H9 (cell line): ENCODE measurements around the gene PPP1R26. TPM values are rescaled to one million over a fixed set of nuclear protein-coding genes. Genes with fewer than 3 reads are reported as not detected.

Source experiments
- DNase-seq: peaks from one replicate; pipeline ENCODE4 v3.0.0-alpha.2; 2017
- H2AFZ ChIP-seq: one replicate; pipeline ENCODE4 v1.6.1; 2013; ENCODE audit warnings: mild to moderate bottlenecking, low read length, control low read depth, moderate library complexity
- H2AK5ac ChIP-seq: 2 replicates; pipeline ENCODE4 v1.6.1; 2013; ENCODE audit warnings: low read length, control low read depth, mixed read lengths; ENCODE audit not compliant: insufficient read length
- H2BK120ac ChIP-seq: one replicate; pipeline ENCODE4 v1.6.1; 2013; ENCODE audit warnings: low read depth, mild to moderate bottlenecking, low read length, control low read depth, inconsistent platforms; ENCODE audit not compliant: poor library complexity, severe bottlenecking
- H2BK12ac ChIP-seq: 2 replicates; pipeline ENCODE4 v1.6.1; 2013; ENCODE audit warnings: low read length, control low read depth, mixed read lengths, low read depth; ENCODE audit not compliant: insufficient read length
- H2BK15ac ChIP-seq: 2 replicates; pipeline ENCODE4 v1.6.1; 2013; ENCODE audit warnings: low read depth, low read length, control low read depth
- H2BK20ac ChIP-seq: one replicate; pipeline ENCODE4 v1.6.1; 2013; ENCODE audit warnings: low read depth, mild to moderate bottlenecking, low read length, control low read depth, inconsistent platforms; ENCODE audit not compliant: poor library complexity, severe bottlenecking
- H2BK5ac ChIP-seq: 2 replicates; pipeline ENCODE4 v1.6.1; 2013; ENCODE audit warnings: low read length, control low read depth, mixed read lengths; ENCODE audit not compliant: insufficient read length
- H3K14ac ChIP-seq: 2 replicates; pipeline ENCODE4 v1.6.1; 2013; ENCODE audit warnings: low read length, control low read depth; ENCODE audit not compliant: insufficient read depth
- H3K18ac ChIP-seq: 2 replicates; pipeline ENCODE4 v1.6.1; 2013; ENCODE audit warnings: low read depth, mild to moderate bottlenecking, mixed read lengths, low read length, control low read depth; ENCODE audit not compliant: insufficient read length
- H3K23ac ChIP-seq: 2 replicates; pipeline ENCODE4 v1.6.1; 2013; ENCODE audit warnings: low read length, control low read depth, mixed read lengths, low read depth; ENCODE audit not compliant: insufficient read length
- H3K23me2 ChIP-seq: 2 replicates; pipeline ENCODE4 v1.6.1; 2013; ENCODE audit warnings: low read depth, mild to moderate bottlenecking, mixed read lengths, low read length, control low read depth; ENCODE audit not compliant: insufficient read length, poor library complexity, severe bottlenecking
- H3K27ac ChIP-seq: 2 replicates; pipeline ENCODE4 v1.5.1; 2013; ENCODE audit warnings: low read length, control low read depth, mixed read lengths, low read depth; ENCODE audit not compliant: insufficient read length
- H3K27me3 ChIP-seq: 2 replicates; pipeline ENCODE4 v1.6.1; 2013; ENCODE audit warnings: low read length, control low read depth, inconsistent platforms; ENCODE audit not compliant: insufficient read depth
- H3K4ac ChIP-seq: 2 replicates; pipeline ENCODE4 v1.6.1; 2013; ENCODE audit warnings: low read depth, mild to moderate bottlenecking, control low read depth, inconsistent platforms, low read length, moderate library complexity
- H3K4me1 ChIP-seq: 2 replicates; pipeline ENCODE4 v1.6.1; 2013; ENCODE audit warnings: low read length, control low read depth, inconsistent platforms; ENCODE audit not compliant: insufficient read depth
- H3K4me2 ChIP-seq: 2 replicates; pipeline ENCODE4 v1.6.1; 2013; ENCODE audit warnings: low read length, control low read depth, mixed read lengths; ENCODE audit not compliant: insufficient read length, insufficient read depth
- H3K56ac ChIP-seq: 2 replicates; pipeline ENCODE4 v1.6.1; 2013; ENCODE audit warnings: low read depth, mild to moderate bottlenecking, mixed read lengths, low read length, control low read depth; ENCODE audit not compliant: insufficient read length
- H3K79me1 ChIP-seq: 2 replicates; pipeline ENCODE4 v1.6.1; 2013; ENCODE audit warnings: low read depth, mild to moderate bottlenecking, moderate library complexity, low read length, control low read depth, inconsistent platforms; ENCODE audit not compliant: insufficient read depth, poor library complexity, severe bottlenecking
- H3K79me2 ChIP-seq: 2 replicates; pipeline ENCODE4 v1.6.1; 2013; ENCODE audit warnings: low read length, control low read depth, inconsistent platforms; ENCODE audit not compliant: insufficient read depth
- H3K9ac ChIP-seq: 2 replicates; pipeline ENCODE4 v1.6.1; 2013; ENCODE audit warnings: low read length, control low read depth, mixed read lengths; ENCODE audit not compliant: insufficient read length; ENCODE audit errors: extremely low read depth
- H3K9me3 ChIP-seq: one replicate; pipeline ENCODE4 v1.6.1; 2013; ENCODE audit warnings: low read depth, low read length, inconsistent platforms; ENCODE audit not compliant: control insufficient read depth
- H3T11ph ChIP-seq: one replicate; pipeline ENCODE4 v1.6.1; 2013; ENCODE audit warnings: mild to moderate bottlenecking, low read length, control low read depth, inconsistent platforms
- H4K20me1 ChIP-seq: one replicate; pipeline ENCODE4 v1.6.1; 2013; ENCODE audit not compliant: control insufficient read depth, insufficient read length, insufficient read depth
- H4K5ac ChIP-seq: 2 replicates; pipeline ENCODE4 v1.6.1; 2013; ENCODE audit warnings: low read depth, mild to moderate bottlenecking, mixed read lengths, low read length, control low read depth; ENCODE audit not compliant: insufficient read length
- H4K8ac ChIP-seq: replicated peaks from 2 replicates; pipeline ENCODE4 v1.6.1; 2013; ENCODE audit warnings: low read length, control low read depth, mixed read lengths, low read depth; ENCODE audit not compliant: insufficient read length
- H4K91ac ChIP-seq: 2 replicates; pipeline ENCODE4 v1.6.1; 2013; ENCODE audit warnings: low read depth, mild to moderate bottlenecking, moderate library complexity, mixed read lengths, low read length, control low read depth; ENCODE audit not compliant: insufficient read length
- H3K27ac Mint-ChIP-seq, 3 experiments: 2 replicates in 2 of 3; 3 replicates in 1 of 3; pipeline ENCODE4 v1.8.0; 2020 to 2021; ENCODE audit warnings: mixed read lengths in 3 of 3, mild to moderate bottlenecking in 1 of 3, moderate library complexity in 1 of 3
- H3K27me3 Mint-ChIP-seq: 2 replicates; pipeline ENCODE4 v1.8.0; 2021; ENCODE audit warnings: low read depth, mild to moderate bottlenecking, moderate library complexity, mixed read lengths
- H3K36me3 Mint-ChIP-seq, 3 experiments: 2 replicates in 2 of 3; 3 replicates in 1 of 3; pipeline ENCODE4 v1.8.0; 2020 to 2021; ENCODE audit warnings: low read depth in 3 of 3, mixed read lengths in 3 of 3; ENCODE audit not compliant: insufficient read depth in 1 of 3
- H3K4me1 Mint-ChIP-seq, 2 experiments: 2 replicates each; pipeline ENCODE4 v1.8.0; 2020; ENCODE audit warnings: mixed read lengths in 2 of 2
- H3K4me3 Mint-ChIP-seq, 2 experiments: 2 replicates in 1 of 2; 3 replicates in 1 of 2; pipeline ENCODE4 v1.8.0; 2020 to 2021; ENCODE audit warnings: mild to moderate bottlenecking in 2 of 2, mixed read lengths in 2 of 2, moderate library complexity in 1 of 2
- H3K9me3 Mint-ChIP-seq, 2 experiments: 2 replicates in 1 of 2; 3 replicates in 1 of 2; pipeline ENCODE4 v1.8.0; 2020; ENCODE audit warnings: mild to moderate bottlenecking in 2 of 2, mixed read lengths in 2 of 2, moderate library complexity in 1 of 2
- CTCF ChIP-seq: fragments of 200-600 bp; sonication (generic); conservative IDR thresholded peaks from 3 replicates; pipeline ENCODE4 v1.8.0; 2021; ENCODE audit warnings: antibody characterized with exemption, mild to moderate bottlenecking
- WGBS: extraction: QIAGEN DNeasy Blood & Tissue Kit; methylation state at CpG from one replicate; pipeline ENCODE4 v1.1.7; 2013; ENCODE audit warnings: missing lambda C conversion rate, low lambda C conversion rate, mixed read lengths; ENCODE audit not compliant: insufficient read length; ENCODE audit errors: extremely low coverage; 5-methylcytosine and 5-hydroxymethylcytosine counted together
- total RNA-seq: library from RNA; stranded (reverse); gene quantifications from 2 replicates; pipeline ENCODE4 v1.2.1, GENCODE V29; 2021

Gene PPP1R26
- total RNA-seq, 1 experiment from 2014 or later: 38.0 TPM

- peaks cover 2 to 8% of the 10 kb centered on the region in 2 experiments; a peak in 1 of 4 replicates for H3K4me1 Mint-ChIP-seq
- no peaks in the 10 kb centered on the region for H3K79me2 ChIP-seq
- peak overlapping the region in 1 of 3 experiments; percentile 74; a peak in 2 of 7 replicates for H3K27ac Mint-ChIP-seq
- H2BK15ac ChIP-seq: no peak overlapping the region; the same call in 1 of the 2 replicates
- no peak overlapping the region for H4K91ac ChIP-seq
- no peaks in the 10 kb centered on the region for H3K27me3 ChIP-seq
- H3K23me2 ChIP-seq: no peaks in the 10 kb centered on the region
- no peak overlapping the region for H3K18ac ChIP-seq
- no peak overlapping the region for H3K4me2 ChIP-seq
- H3K56ac ChIP-seq: no peak overlapping the region
- H3K4me3 Mint-ChIP-seq: no peak overlapping the region
- H3K4me1 ChIP-seq: 0 out of 2 replicates have a peak, but pooled peaks cover 2% of the 10 kb centered on the region
- no peaks in the 10 kb centered on the region for H4K20me1 ChIP-seq
- no peak overlapping the region for H3K14ac ChIP-seq
- no peak overlapping the region for H3K4ac ChIP-seq
- H3K9me3 ChIP-seq: no peaks in the 10 kb centered on the region
- no peak overlapping the region for H2BK5ac ChIP-seq
- no peak overlapping the region for H3K9ac ChIP-seq
- WGBS: no CpG with 5 or more reads among the region's 23 CpGs
- H3K23ac ChIP-seq: no peak overlapping the region
- no peak for TF ChIP-seq CTCF
- no peak overlapping the region for H2BK12ac ChIP-seq
- no peaks in the 10 kb centered on the region for H3K27me3 Mint-ChIP-seq
- no peak overlapping the region for H4K8ac ChIP-seq
- no peak overlapping the region for H3T11ph ChIP-seq
- no peaks in the 10 kb centered on the region for H3K79me1 ChIP-seq
- H3K27ac ChIP-seq: no peak overlapping the region
- peak; percentile 26 for DNase-seq
- no peak overlapping the region for H2AK5ac ChIP-seq
- H2AFZ ChIP-seq: no peak overlapping the region
- no peak overlapping the region for H2BK120ac ChIP-seq
- H3K9me3 Mint-ChIP-seq: no peaks in the 10 kb centered on the region; a peak in 1 of 5 replicates
- no peak overlapping the region for H2BK20ac ChIP-seq
- peaks cover 10 to 28% (median 28%) of the 10 kb centered on the region in 3 experiments; a peak in 6 of 7 replicates for H3K36me3 Mint-ChIP-seq
- H4K5ac ChIP-seq: no peak overlapping the region
These were observed 27.8 kb downstream of the PPP1R26 start for GRCh38 chr9:135507104-135508035.
